GM13976 (cell line): Measurements from ENCODE around the gene TOPAZ1.

ENCODE experiments used
- DNase-seq: peaks from one replicate; pipeline ENCODE4 v3.0.0; 2012; ENCODE audit warnings: low spot score
- CTCF ChIP-seq: IDR thresholded peaks from 2 replicates; pipeline ENCODE4 v1.5.1; 2012; ENCODE audit warnings: borderline replicate concordance, mild to moderate bottlenecking; ENCODE audit not compliant: insufficient read depth; ENCODE audit errors: extremely low read depth, missing control alignments, control extremely low read depth
- in situ Hi-C: fragments of 300-500 bp; cut with MboI; formaldehyde crosslinking; loops from one replicate; pipeline ENCODE4 v1.12.0; 2022; ENCODE audit warnings: low sequenced_read_pairs, mixed read lengths, inconsistent platforms; ENCODE audit not compliant: unreplicated experiment

TOPAZ1 gene

DNA sequence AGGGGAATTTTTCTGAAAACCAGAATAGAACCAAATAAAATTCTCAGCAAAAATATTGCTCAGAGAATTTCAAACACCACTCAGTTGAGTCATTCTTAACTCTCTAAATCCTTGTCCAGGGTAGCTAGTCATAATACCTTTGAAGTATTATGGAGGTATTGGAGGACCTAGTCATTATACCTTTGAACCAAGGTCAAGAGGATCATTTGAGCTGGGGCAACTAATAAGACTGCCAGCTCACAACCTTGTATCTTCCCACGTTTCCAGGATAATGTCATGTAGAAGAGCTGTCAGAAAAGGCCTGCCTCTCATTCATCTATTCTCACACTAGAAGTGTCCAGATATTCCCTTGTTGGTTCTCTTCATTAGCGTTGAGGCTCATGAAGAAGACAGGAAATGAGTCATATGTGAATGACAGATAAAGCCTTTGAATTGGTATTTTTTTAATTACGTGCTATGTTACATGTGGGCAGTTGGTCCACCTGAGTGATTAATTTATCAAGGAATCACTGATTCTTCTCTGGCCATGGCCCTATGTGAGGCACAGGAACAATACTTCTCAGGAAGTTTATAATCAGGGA lies 48.3 kb downstream of the TOPAZ1 start:
- in situ Hi-C loops = no loop called here
- TF ChIP-seq CTCF = no peak
- DNase-seq = no peak

- no peak for TF ChIP-seq CTCF
- DNase-seq = no peak
- in situ Hi-C loops = no loop called here
Observed at GRCh38 chr3:44292276-44292675, 50.6 kb downstream of the TOPAZ1 start.

DNA sequence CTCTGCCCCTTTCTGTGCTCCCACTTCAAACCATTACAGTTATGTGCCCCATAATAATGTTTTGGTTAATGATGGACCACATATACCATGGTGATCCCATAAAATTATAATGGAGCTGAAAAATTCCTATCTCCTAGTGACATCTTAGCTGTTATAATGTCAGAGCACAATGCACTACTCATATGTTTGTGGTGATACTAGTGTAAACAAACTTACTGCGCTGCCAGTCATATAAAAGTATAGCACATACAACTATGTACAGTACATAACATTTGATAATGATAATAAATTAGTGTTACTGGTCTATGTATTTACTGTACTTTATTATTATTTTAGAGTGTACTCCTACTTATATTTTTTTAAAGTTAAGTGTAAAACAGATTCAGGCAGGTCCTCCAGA lies 51.3 kb downstream of the TOPAZ1 start:
- in situ Hi-C loops = no loop called here
- no peak for TF ChIP-seq CTCF
- DNase-seq = no peak

- in situ Hi-C loops = no loop called here
- no peak for DNase-seq
- TF ChIP-seq CTCF = no peak
Observed at GRCh38 chr3:44297255-44297654, 55.6 kb downstream of the TOPAZ1 start.

DNA sequence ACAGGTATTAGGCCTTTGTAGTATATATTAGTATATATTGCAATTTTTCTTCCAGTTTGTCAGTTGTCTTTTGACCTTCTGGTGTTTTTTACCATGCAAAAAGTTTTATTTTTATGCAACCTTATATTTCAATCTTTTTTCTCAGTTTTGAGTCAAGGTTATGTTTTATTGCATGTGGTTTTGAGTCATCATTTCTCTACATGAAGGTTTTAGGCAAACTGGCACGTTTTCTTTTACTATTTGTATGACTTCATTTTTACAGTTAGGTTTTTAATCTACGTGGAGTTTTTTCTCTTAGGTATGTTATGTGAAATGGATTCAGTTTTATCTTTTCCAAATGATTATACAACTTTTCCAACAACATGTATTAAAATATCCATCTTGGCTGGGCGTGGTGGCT lies 60.1 kb downstream of the TOPAZ1 start:
- in situ Hi-C loops = loop anchor here (25.0 kb wide), 1 partner anchor 611 kb away; no protein-coding TSS in a partner anchor
- TF ChIP-seq CTCF = no peak
- DNase-seq = no peak

DNA sequence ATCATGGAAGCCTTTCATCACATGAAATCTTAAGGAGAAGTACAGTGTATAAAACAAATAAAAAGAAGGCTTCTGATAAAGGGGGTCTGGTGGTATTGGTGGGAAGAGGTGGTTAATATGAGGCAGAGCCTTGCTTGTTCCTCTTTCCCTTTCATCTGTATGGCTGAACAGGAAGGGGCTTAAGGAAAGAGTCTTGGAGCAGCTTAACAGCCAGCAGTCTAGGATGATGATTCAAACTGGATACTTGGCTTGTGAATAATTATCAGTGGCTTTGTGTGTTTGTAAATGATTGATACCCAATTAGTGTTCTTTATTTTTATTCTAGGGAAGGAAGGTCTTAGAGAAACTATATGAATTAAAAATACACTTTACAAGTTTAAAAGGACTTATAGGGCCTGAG lies 67.8 kb downstream of the TOPAZ1 start:
- no peak for DNase-seq
- no peak for TF ChIP-seq CTCF
- in situ Hi-C loops = loop anchor here (25.0 kb wide), 1 partner anchor 603 kb away; no protein-coding TSS in a partner anchor
